ENCODE results near the gene TMEM108.

- TF ChIP-seq CTCF (optimal IDR thresholded peaks at IDR 0.05 in 1 of 3, IDR thresholded peaks at IDR 0.05 in 1 of 3, conservative IDR thresholded peaks at IDR 0.05 in 1 of 3; ENCODE audit: extremely low read depth in 1 of 3, insufficient read depth in 2 of 3, low read length in 3 of 3) (no peak), EZH2 (IDR thresholded peaks at IDR 0.05; ENCODE audit: low read length) (no peak)
Observed at GRCh38 chr3:133444423-133444774, 406.2 kb downstream of the TMEM108 start.

Measured in keratinocyte (primary cell).